ENCODE measurements around the gene NTHL1.

NTHL1 gene

GRCh38 chr16:2033057-2033908 lies 14.4 kb downstream of the NTHL1 start:
- DNase-seq = peak; percentile 49
- TF ChIP-seq CTCF (IDR thresholded peaks at IDR 0.05; ENCODE audit: low read depth, low read length, missing control alignments) = no peak
- Histone ChIP-seq H3K27ac (peak overlapping the region; percentile 80), H3K27me3 (replicated peaks) (no peaks in the 10 kb centered on the region), H3K4me3 (ENCODE audit: low read depth, low read length) (peak overlapping the region; percentile 41), H3K36me3 (replicated peaks) (peaks cover 16% of the 10 kb centered on the region)
- in situ Hi-C loops (cut with HindIII; ENCODE audit: low pct_ligation_motif_present, low sequenced_read_pairs) = no loop called here

- Histone ChIP-seq H3K4me3 (ENCODE audit: low read depth, low read length) (no peak overlapping the region), H3K36me3 (replicated peaks) (peaks cover 16% of the 10 kb centered on the region), H3K27me3 (replicated peaks) (no peaks in the 10 kb centered on the region), H3K27ac (peak overlapping the region; percentile 80)
- in situ Hi-C loops (cut with HindIII; ENCODE audit: low pct_ligation_motif_present, low sequenced_read_pairs) = no loop called here
- no peak for DNase-seq
- TF ChIP-seq CTCF (IDR thresholded peaks at IDR 0.05; ENCODE audit: low read depth, low read length, missing control alignments) = no peak
Measured at GRCh38 chr16:2032285-2033056, 15.2 kb downstream of the NTHL1 start.

GRCh38 chr16:2031081-2031577 lies 16.5 kb downstream of the NTHL1 start:
- in situ Hi-C loops (cut with HindIII; ENCODE audit: low pct_ligation_motif_present, low sequenced_read_pairs) = no loop called here
- no peak for DNase-seq
- Histone ChIP-seq H3K4me3 (ENCODE audit: low read depth, low read length) (no peak overlapping the region), H3K27ac (no peak overlapping the region), H3K36me3 (replicated peaks) (peaks cover 4% of the 10 kb centered on the region), H3K27me3 (replicated peaks) (no peaks in the 10 kb centered on the region)
- no peak for TF ChIP-seq CTCF (IDR thresholded peaks at IDR 0.05; ENCODE audit: low read depth, low read length, missing control alignments)

- no peak overlapping the region for H3K27ac ChIP-seq
- no peak for DNase-seq
- no peak for TF ChIP-seq CTCF (IDR thresholded peaks at IDR 0.05; ENCODE audit: low read depth, low read length, missing control alignments)
- in situ Hi-C loops (cut with HindIII; ENCODE audit: low pct_ligation_motif_present, low sequenced_read_pairs) = no loop called here
- peaks cover 3% of the 10 kb centered on the region for H3K36me3 ChIP-seq (replicated peaks)
- no peak overlapping the region for H3K4me3 ChIP-seq (ENCODE audit: low read depth, low read length)
- H3K27me3 ChIP-seq (replicated peaks) = no peaks in the 10 kb centered on the region
Measured at GRCh38 chr16:2030036-2030435, 17.6 kb downstream of the NTHL1 start.

GRCh38 chr16:2029350-2029749 lies 18.3 kb downstream of the NTHL1 start:
- H3K27me3 ChIP-seq (replicated peaks) = no peaks in the 10 kb centered on the region
- no peak overlapping the region for H3K4me3 ChIP-seq (ENCODE audit: low read depth, low read length)
- H3K27ac ChIP-seq = no peak overlapping the region
- no peak for TF ChIP-seq CTCF (IDR thresholded peaks at IDR 0.05; ENCODE audit: low read depth, low read length, missing control alignments)
- H3K36me3 ChIP-seq (replicated peaks) = peaks cover 3% of the 10 kb centered on the region
- no peak for DNase-seq
- in situ Hi-C loops (cut with HindIII; ENCODE audit: low pct_ligation_motif_present, low sequenced_read_pairs) = no loop called here

All from brain microvascular endothelial cell (primary cell).